ENCODE results near the gene KRTAP10-7.
"Not testable (repeated sequence)": the region's sequence is repeated elsewhere in the genome, so short reads cannot be mapped to it uniquely, and the experiment has no call there.

The KRTAP10-7 gene

GRCh38 chr21:44612029-44612486 is 11.7 kb downstream of the KRTAP10-7 start, which contains the start of gene KRTAP10-8:
Gene KRTAP10-8 (plus strand): TSS chr21:44612079. CDS start chr21:44612101, 22 bp downstream.
- no peak for DNase-seq (ENCODE audit: low read depth)

- DNase-seq (ENCODE audit: low read depth): no peak
These were observed 12.4 kb downstream of the KRTAP10-7 start for GRCh38 chr21:44612669-44613229.

GRCh38 chr21:44613386-44614155 is 13.2 kb downstream of the KRTAP10-7 start:
- DNase-seq (ENCODE audit: low read depth): no peak

GRCh38 chr21:44614161-44614631 is 13.8 kb downstream of the KRTAP10-7 start:
- DNase-seq (ENCODE audit: low read depth): no peak

- no peak for DNase-seq (ENCODE audit: low read depth)
These were observed 14.6 kb downstream of the KRTAP10-7 start for GRCh38 chr21:44614961-44615391.

- DNase-seq (ENCODE audit: low read depth): no peak
These were observed 15.1 kb downstream of the KRTAP10-7 start for GRCh38 chr21:44615466-44615865.

GRCh38 chr21:44615911-44616590 is 15.7 kb downstream of the KRTAP10-7 start:
- DNase-seq (ENCODE audit: low read depth): no peak

GRCh38 chr21:44616591-44616926 is 16.2 kb downstream of the KRTAP10-7 start:
- DNase-seq (ENCODE audit: low read depth): no peak

- no peak for DNase-seq (ENCODE audit: low read depth)
These were observed 16.7 kb downstream of the KRTAP10-7 start for GRCh38 chr21:44617071-44617501.

- no peak for DNase-seq (ENCODE audit: low read depth)
These were observed 18.1 kb downstream of the KRTAP10-7 start for GRCh38 chr21:44618504-44618903.

- no peak for DNase-seq (ENCODE audit: low read depth)
These were observed 18.5 kb downstream of the KRTAP10-7 start for GRCh38 chr21:44618909-44619308.

GRCh38 chr21:44619886-44620285 is 19.5 kb downstream of the KRTAP10-7 start:
- no peak for DNase-seq (ENCODE audit: low read depth)

GRCh38 chr21:44623575-44623974 is 23.2 kb downstream of the KRTAP10-7 start:
- no peak for DNase-seq (ENCODE audit: low read depth)

GRCh38 chr21:44625756-44626155 is 25.4 kb downstream of the KRTAP10-7 start:
- DNase-seq (ENCODE audit: low read depth): no peak

GRCh38 chr21:44626262-44626661 is 25.9 kb downstream of the KRTAP10-7 start:
- no peak for DNase-seq (ENCODE audit: low read depth)

GRCh38 chr21:44626673-44627143 is 26.3 kb downstream of the KRTAP10-7 start, which contains the start of gene KRTAP10-9:
Gene KRTAP10-9 (plus strand): TSS chr21:44627093. CDS start chr21:44627172, 79 bp downstream.
- DNase-seq (ENCODE audit: low read depth): no peak

- not testable (repeated sequence) for DNase-seq (ENCODE audit: low read depth)
These were observed 26.9 kb downstream of the KRTAP10-7 start for GRCh38 chr21:44627181-44627822.

GRCh38 chr21:44627831-44628233 is 27.4 kb downstream of the KRTAP10-7 start:
- DNase-seq (ENCODE audit: low read depth): not testable (repeated sequence)

- DNase-seq (ENCODE audit: low read depth): no peak
These were observed 28.5 kb downstream of the KRTAP10-7 start for GRCh38 chr21:44628707-44629391.

- DNase-seq (ENCODE audit: low read depth): no peak
These were observed 30.0 kb downstream of the KRTAP10-7 start for GRCh38 chr21:44630440-44630839.

- DNase-seq (ENCODE audit: low read depth): no peak
These were observed 31.7 kb downstream of the KRTAP10-7 start for GRCh38 chr21:44632067-44632466.

All from CMK (cell line).